Measurements from ENCODE around the gene SH2B3. TPM values are rescaled to one million over a fixed set of nuclear protein-coding genes. Genes with fewer than 3 reads are reported as not detected.

SH2B3 gene
- total and polyA plus RNA-seq, 2 experiments from 2014 or later = 8.1 to 59.3 TPM

DNA sequence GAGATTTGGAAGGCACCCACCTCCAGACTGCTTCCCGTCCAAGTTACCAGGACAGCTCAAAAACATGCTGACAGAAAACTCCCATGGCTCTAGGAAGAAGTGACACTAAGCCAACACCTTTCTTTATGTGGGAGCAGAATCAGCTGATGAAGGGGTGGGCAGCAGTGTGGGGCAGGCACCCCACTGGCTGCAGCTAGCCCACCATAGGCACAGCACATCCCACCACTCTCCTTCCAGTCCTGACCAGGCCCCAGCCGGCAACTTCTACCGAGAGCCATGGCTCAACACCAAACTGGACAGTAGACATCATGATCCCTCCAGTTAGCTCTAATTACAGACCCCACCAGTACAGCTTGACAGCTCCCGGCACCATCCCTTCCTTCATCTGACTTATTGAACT, 45.0 kb downstream of the SH2B3 start:
- Histone ChIP-seq H3K4me3 (no peak overlapping the region), H3K79me2 (replicated peaks; ENCODE audit: insufficient read depth) (no peaks in the 10 kb centered on the region), H3K36me3 (ENCODE audit: insufficient read depth) (peaks cover 28% of the 10 kb centered on the region), H2AFZ (no peak overlapping the region), H3K4me2 (no peak overlapping the region), H3K27me3 (ENCODE audit: insufficient read depth) (no peaks in the 10 kb centered on the region), H3F3A (replicated peaks; ENCODE audit: low read depth) (peaks cover 47% of the 10 kb centered on the region), H3K27ac (ENCODE audit: low read depth) (peak overlapping the region; percentile 56; the same call in 1 of the 2 replicates), H3K4me1 (ENCODE audit: insufficient read depth) (peaks cover 2% of the 10 kb centered on the region), H4K20me1 (replicated peaks; ENCODE audit: insufficient read depth) (peaks cover 11% of the 10 kb centered on the region; the same call in 1 of the 2 replicates), H3K9me2 (ENCODE audit: insufficient read depth) (no peaks in the 10 kb centered on the region)
- H3K36me3 Mint-ChIP-seq (ENCODE audit: low read depth) = peaks cover 70% of the 10 kb centered on the region
- peaks cover 21% of the 10 kb centered on the region for H3K27me3 Mint-ChIP-seq (ENCODE audit: insufficient read depth, low read depth, poor library complexity)
- no peak for TF ChIP-seq POLR2AphosphoS5 (IDR thresholded peaks at IDR 0.05; ENCODE audit: low read depth)
- no peak for ATAC-seq
- H3K9me3 Mint-ChIP-seq = no peaks in the 10 kb centered on the region; the same call in 2 of the 3 replicates
- no peak overlapping the region for H3K4me3 Mint-ChIP-seq
- DNase-seq (ENCODE audit: low spot score) = no peak
- peaks cover 10% of the 10 kb centered on the region for H3K4me1 Mint-ChIP-seq
- no peak overlapping the region for H3K27ac Mint-ChIP-seq

GRCh38 chr12:111451232-111451631, 45.5 kb downstream of the SH2B3 start:
- no peak overlapping the region for H3K4me3 Mint-ChIP-seq
- H3K36me3 Mint-ChIP-seq (ENCODE audit: low read depth) = peaks cover 72% of the 10 kb centered on the region
- Histone ChIP-seq H3K9me2 (ENCODE audit: insufficient read depth) (no peaks in the 10 kb centered on the region), H3K4me1 (ENCODE audit: insufficient read depth) (no peaks in the 10 kb centered on the region; the same call in 1 of the 2 replicates), H3K27me3 (ENCODE audit: insufficient read depth) (no peaks in the 10 kb centered on the region), H3F3A (replicated peaks; ENCODE audit: low read depth) (peaks cover 50% of the 10 kb centered on the region), H4K20me1 (replicated peaks; ENCODE audit: insufficient read depth) (peaks cover 10% of the 10 kb centered on the region; the same call in 1 of the 2 replicates), H3K4me2 (no peak overlapping the region), H3K79me2 (replicated peaks; ENCODE audit: insufficient read depth) (no peaks in the 10 kb centered on the region), H2AFZ (no peak overlapping the region), H3K36me3 (ENCODE audit: insufficient read depth) (peaks cover 29% of the 10 kb centered on the region), H3K27ac (ENCODE audit: low read depth) (peak overlapping the region; percentile 56; the same call in 1 of the 2 replicates), H3K4me3 (no peak overlapping the region)
- H3K9me3 Mint-ChIP-seq = no peaks in the 10 kb centered on the region
- H3K4me1 Mint-ChIP-seq = peaks cover 5% of the 10 kb centered on the region
- peaks cover 21% of the 10 kb centered on the region for H3K27me3 Mint-ChIP-seq (ENCODE audit: insufficient read depth, low read depth, poor library complexity)
- no peak overlapping the region for H3K27ac Mint-ChIP-seq
- DNase-seq (ENCODE audit: low spot score) = no peak
- TF ChIP-seq NANOG (IDR thresholded peaks at IDR 0.05; ENCODE audit: borderline replicate concordance) (no peak), CTCF (conservative IDR thresholded peaks at IDR 0.05; ENCODE audit: low read depth in 2 of 2) (no peak), CREB1 (CRISPR knock-in tag; IDR thresholded peaks at IDR 0.05; ENCODE audit: low read depth) (no peak), ZNF331 (CRISPR knock-in tag; IDR thresholded peaks at IDR 0.05; ENCODE audit: low read depth) (no peak), JUNB (IDR thresholded peaks at IDR 0.05; ENCODE audit: unreplicated experiment) (no peak), STAT1 (IDR thresholded peaks at IDR 0.05; ENCODE audit: unreplicated experiment) (no peak), POLR2AphosphoS5 (IDR thresholded peaks at IDR 0.05; ENCODE audit: low read depth) (no peak), ZNF114 (CRISPR knock-in tag; IDR thresholded peaks at IDR 0.05) (no peak), EZH2 (IDR thresholded peaks at IDR 0.05; ENCODE audit: low read depth, unreplicated experiment) (no peak)
- TF ChIP-seq, protein P1, sequence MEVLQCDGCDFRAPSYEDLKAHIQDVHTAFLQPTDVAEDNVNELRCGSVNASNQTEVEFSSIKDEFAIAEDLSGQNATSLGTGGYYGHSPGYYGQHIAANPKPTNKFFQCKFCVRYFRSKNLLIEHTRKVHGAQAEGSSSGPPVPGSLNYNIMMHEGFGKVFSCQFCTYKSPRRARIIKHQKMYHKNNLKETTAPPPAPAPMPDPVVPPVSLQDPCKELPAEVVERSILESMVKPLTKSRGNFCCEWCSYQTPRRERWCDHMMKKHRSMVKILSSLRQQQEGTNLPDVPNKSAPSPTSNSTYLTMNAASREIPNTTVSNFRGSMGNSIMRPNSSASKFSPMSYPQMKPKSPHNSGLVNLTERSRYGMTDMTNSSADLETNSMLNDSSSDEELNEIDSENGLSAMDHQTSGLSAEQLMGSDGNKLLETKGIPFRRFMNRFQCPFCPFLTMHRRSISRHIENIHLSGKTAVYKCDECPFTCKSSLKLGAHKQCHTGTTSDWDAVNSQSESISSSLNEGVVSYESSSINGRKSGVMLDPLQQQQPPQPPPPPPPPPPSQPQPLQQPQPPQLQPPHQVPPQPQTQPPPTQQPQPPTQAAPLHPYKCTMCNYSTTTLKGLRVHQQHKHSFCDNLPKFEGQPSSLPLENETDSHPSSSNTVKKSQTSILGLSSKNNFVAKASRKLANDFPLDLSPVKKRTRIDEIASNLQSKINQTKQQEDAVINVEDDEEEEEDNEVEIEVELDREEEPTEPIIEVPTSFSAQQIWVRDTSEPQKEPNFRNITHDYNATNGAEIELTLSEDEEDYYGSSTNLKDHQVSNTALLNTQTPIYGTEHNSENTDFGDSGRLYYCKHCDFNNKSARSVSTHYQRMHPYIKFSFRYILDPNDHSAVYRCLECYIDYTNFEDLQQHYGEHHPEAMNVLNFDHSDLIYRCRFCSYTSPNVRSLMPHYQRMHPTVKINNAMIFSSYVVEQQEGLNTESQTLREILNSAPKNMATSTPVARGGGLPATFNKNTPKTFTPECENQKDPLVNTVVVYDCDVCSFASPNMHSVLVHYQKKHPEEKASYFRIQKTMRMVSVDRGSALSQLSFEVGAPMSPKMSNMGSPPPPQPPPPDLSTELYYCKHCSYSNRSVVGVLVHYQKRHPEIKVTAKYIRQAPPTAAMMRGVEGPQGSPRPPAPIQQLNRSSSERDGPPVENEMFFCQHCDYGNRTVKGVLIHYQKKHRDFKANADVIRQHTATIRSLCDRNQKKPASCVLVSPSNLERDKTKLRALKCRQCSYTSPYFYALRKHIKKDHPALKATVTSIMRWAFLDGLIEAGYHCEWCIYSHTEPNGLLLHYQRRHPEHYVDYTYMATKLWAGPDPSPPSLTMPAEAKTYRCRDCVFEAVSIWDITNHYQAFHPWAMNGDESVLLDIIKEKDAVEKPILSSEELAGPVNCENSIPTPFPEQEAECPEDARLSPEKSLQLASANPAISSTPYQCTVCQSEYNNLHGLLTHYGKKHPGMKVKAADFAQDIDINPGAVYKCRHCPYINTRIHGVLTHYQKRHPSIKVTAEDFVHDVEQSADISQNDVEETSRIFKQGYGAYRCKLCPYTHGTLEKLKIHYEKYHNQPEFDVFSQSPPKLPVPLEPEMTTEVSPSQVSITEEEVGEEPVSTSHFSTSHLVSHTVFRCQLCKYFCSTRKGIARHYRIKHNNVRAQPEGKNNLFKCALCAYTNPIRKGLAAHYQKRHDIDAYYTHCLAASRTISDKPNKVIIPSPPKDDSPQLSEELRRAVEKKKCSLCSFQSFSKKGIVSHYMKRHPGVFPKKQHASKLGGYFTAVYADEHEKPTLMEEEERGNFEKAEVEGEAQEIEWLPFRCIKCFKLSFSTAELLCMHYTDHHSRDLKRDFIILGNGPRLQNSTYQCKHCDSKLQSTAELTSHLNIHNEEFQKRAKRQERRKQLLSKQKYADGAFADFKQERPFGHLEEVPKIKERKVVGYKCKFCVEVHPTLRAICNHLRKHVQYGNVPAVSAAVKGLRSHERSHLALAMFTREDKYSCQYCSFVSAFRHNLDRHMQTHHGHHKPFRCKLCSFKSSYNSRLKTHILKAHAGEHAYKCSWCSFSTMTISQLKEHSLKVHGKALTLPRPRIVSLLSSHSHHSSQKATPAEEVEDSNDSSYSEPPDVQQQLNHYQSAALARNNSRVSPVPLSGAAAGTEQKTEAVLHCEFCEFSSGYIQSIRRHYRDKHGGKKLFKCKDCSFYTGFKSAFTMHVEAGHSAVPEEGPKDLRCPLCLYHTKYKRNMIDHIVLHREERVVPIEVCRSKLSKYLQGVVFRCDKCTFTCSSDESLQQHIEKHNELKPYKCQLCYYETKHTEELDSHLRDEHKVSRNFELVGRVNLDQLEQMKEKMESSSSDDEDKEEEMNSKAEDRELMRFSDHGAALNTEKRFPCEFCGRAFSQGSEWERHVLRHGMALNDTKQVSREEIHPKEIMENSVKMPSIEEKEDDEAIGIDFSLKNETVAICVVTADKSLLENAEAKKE (CRISPR knock-in tag; IDR thresholded peaks at IDR 0.05) = no peak
- TF ChIP-seq, protein P2, sequence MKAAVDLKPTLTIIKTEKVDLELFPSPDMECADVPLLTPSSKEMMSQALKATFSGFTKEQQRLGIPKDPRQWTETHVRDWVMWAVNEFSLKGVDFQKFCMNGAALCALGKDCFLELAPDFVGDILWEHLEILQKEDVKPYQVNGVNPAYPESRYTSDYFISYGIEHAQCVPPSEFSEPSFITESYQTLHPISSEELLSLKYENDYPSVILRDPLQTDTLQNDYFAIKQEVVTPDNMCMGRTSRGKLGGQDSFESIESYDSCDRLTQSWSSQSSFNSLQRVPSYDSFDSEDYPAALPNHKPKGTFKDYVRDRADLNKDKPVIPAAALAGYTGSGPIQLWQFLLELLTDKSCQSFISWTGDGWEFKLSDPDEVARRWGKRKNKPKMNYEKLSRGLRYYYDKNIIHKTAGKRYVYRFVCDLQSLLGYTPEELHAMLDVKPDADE (IDR thresholded peaks at IDR 0.05) = no peak
- ATAC-seq = no peak

Data from GM23338 (cell line).